WTC11 (cell line): ENCODE results near the gene RNF25. TPM values are rescaled to one million over a fixed set of nuclear protein-coding genes. Genes with fewer than 3 reads are reported as not detected.

Source experiments
- ATAC-seq: fragments of 200-7000 bp; cut with Tn5 transposase; 2 replicates; pipeline ENCODE4 v1.10.0; 2021; ENCODE audit warnings: mild to moderate bottlenecking, moderate library complexity
- CTCF ChIA-PET: fragments of 300-600 bp; sonication (Branson Sonifier 250); formaldehyde crosslinking; loops from one replicate; lab custom pipeline; 2021; ENCODE audit warnings: antibody characterized with exemption; lab: Charles Lee
- POLR2A ChIA-PET: fragments of 350-600 bp; sonication (Branson Sonifier 250); formaldehyde crosslinking; loops from one replicate; lab custom pipeline; 2021; ENCODE audit warnings: antibody characterized with exemption; lab: Charles Lee
- DNase-seq: peaks from one replicate; pipeline ENCODE4 v3.0.0; 2021; ENCODE audit warnings: low spot score
- H3K27ac Mint-ChIP-seq: 2 replicates; pipeline ENCODE4 v1.8.0; 2021; ENCODE audit warnings: mixed read lengths
- H3K27me3 Mint-ChIP-seq: 2 replicates; pipeline ENCODE4 v1.8.0; 2021; ENCODE audit warnings: low read depth, mild to moderate bottlenecking, moderate library complexity, mixed read lengths
- H3K36me3 Mint-ChIP-seq: 2 replicates; pipeline ENCODE4 v1.8.0; 2021; ENCODE audit warnings: mixed read lengths
- H3K4me1 Mint-ChIP-seq: 2 replicates; pipeline ENCODE4 v1.8.0; 2022; ENCODE audit warnings: mixed read lengths
- H3K4me3 Mint-ChIP-seq: 2 replicates; pipeline ENCODE4 v1.8.0; 2021; ENCODE audit warnings: mild to moderate bottlenecking, moderate library complexity, mixed read lengths
- H3K9me3 Mint-ChIP-seq: 2 replicates; pipeline ENCODE4 v1.8.0; 2021; ENCODE audit warnings: mixed read lengths
- ATF1 ChIP-seq: sonication (generic); formaldehyde crosslinking; IDR thresholded peaks from 2 replicates; pipeline ENCODE4 v1.8.1; 2023; ENCODE audit warnings: mild to moderate bottlenecking, moderate library complexity, missing genetic modification reagents
- CREB1 ChIP-seq: sonication (generic); formaldehyde crosslinking; IDR thresholded peaks from 2 replicates; pipeline ENCODE4 v1.8.0; 2023; ENCODE audit warnings: mild to moderate bottlenecking, missing genetic modification reagents
- ESRRA ChIP-seq: sonication (generic); formaldehyde crosslinking; IDR thresholded peaks from 2 replicates; pipeline ENCODE4 v1.8.1; 2022; ENCODE audit warnings: mild to moderate bottlenecking, missing genetic modification reagents, borderline replicate concordance
- JAZF1 ChIP-seq: fragments of 250-450 bp; sonication (Bioruptor Pico); IDR thresholded peaks from 2 replicates; pipeline ENCODE4 v1.9.0; 2021; ENCODE audit warnings: moderate library complexity, mild to moderate bottlenecking, inconsistent platforms
- NFATC4 ChIP-seq: fragments of 250-450 bp; sonication (Bioruptor Pico); IDR thresholded peaks from 2 replicates; pipeline ENCODE4 v1.9.0; 2021; ENCODE audit warnings: mild to moderate bottlenecking
- NFYB ChIP-seq: sonication (generic); formaldehyde crosslinking; conservative IDR thresholded peaks from 2 replicates; pipeline ENCODE4 v1.8.0; 2022; ENCODE audit warnings: low read depth, missing genetic modification reagents
- OVOL2 ChIP-seq: fragments of 250-450 bp; sonication (Bioruptor Pico); IDR thresholded peaks from 2 replicates; pipeline ENCODE4 v1.9.0; 2021; ENCODE audit warnings: mild to moderate bottlenecking, borderline replicate concordance
- SMAD4 ChIP-seq: sonication (generic); formaldehyde crosslinking; IDR thresholded peaks from 2 replicates; pipeline ENCODE4 v1.8.0; 2022; ENCODE audit warnings: mild to moderate bottlenecking, missing genetic modification reagents
- TCF7 ChIP-seq: sonication (generic); formaldehyde crosslinking; IDR thresholded peaks from 2 replicates; pipeline ENCODE4 v1.8.0; 2022; ENCODE audit warnings: mild to moderate bottlenecking, low read depth, missing genetic modification reagents, moderate library complexity
- TEAD1 ChIP-seq: sonication (generic); formaldehyde crosslinking; IDR thresholded peaks from 2 replicates; pipeline ENCODE4 v1.8.0; 2022; ENCODE audit warnings: mild to moderate bottlenecking, missing genetic modification reagents
- ZNF121 ChIP-seq: sonication (generic); formaldehyde crosslinking; IDR thresholded peaks from 2 replicates; pipeline ENCODE4 v1.8.0; 2023; ENCODE audit warnings: missing genetic modification reagents
- ZNF423 ChIP-seq: fragments of 250-450 bp; sonication (Bioruptor Pico); IDR thresholded peaks from 2 replicates; pipeline ENCODE4 v2.1.2; 2022; ENCODE audit warnings: mild to moderate bottlenecking, moderate library complexity
- total RNA-seq: library from RNA; stranded (reverse); gene quantifications from 3 replicates; pipeline ENCODE4 v1.2.3, GENCODE V29; 2021
- TF ChIP-seq, protein P1 (sequence below): fragments of 250-450 bp; sonication (Bioruptor Pico); IDR thresholded peaks from 2 replicates; pipeline ENCODE4 v1.9.0; 2021; ENCODE audit warnings: mild to moderate bottlenecking, borderline replicate concordance
- TF ChIP-seq, protein P2 (sequence below): sonication (generic); formaldehyde crosslinking; IDR thresholded peaks from 2 replicates; pipeline ENCODE4 v1.8.1; 2022; ENCODE audit warnings: low read depth, missing genetic modification reagents, borderline replicate concordance
- TF ChIP-seq, protein P3 (sequence below): sonication (generic); formaldehyde crosslinking; IDR thresholded peaks from 2 replicates; pipeline ENCODE4 v1.8.1; 2023; ENCODE audit warnings: mild to moderate bottlenecking, missing genetic modification reagents, moderate library complexity
- TF ChIP-seq, protein P4 (sequence below): sonication (generic); formaldehyde crosslinking; IDR thresholded peaks from 2 replicates; pipeline ENCODE4 v1.8.0; 2022; ENCODE audit warnings: mild to moderate bottlenecking, missing genetic modification reagents
- TF ChIP-seq, protein P5 (sequence below): sonication (generic); formaldehyde crosslinking; IDR thresholded peaks from 2 replicates; pipeline ENCODE4 v1.8.0; 2023; ENCODE audit warnings: missing genetic modification reagents
- TF ChIP-seq, protein P6 (sequence below): sonication (generic); formaldehyde crosslinking; IDR thresholded peaks from 2 replicates; pipeline ENCODE4 v1.8.0; 2023; ENCODE audit warnings: missing genetic modification reagents, mild to moderate bottlenecking, borderline replicate concordance
- TF ChIP-seq, protein P7 (sequence below): sonication (generic); formaldehyde crosslinking; IDR thresholded peaks from 2 replicates; pipeline ENCODE4 v1.8.1; 2022; ENCODE audit warnings: missing genetic modification reagents, borderline replicate concordance

RNF25 gene
- total RNA-seq, 1 experiment from 2014 or later = 23.9 TPM

DNA sequence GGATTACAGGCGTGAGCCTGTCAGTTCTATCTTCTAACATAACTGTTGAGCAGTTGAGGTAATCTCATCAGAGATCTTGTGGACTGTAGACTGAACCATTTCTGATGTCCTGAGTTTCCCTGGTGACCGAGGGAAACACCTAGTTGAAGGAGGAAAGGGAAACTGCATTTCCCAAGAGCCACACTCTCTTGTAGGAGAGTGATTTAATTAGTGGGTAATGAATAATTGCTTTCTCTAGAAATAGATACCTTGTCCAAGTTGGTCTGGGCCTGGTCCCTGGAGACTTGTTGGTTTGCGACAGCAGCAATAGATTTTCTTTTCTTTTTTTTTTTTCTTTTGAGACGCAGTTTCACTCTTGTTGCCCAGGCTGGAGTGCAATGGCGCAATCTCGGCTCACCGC is 46.3 kb upstream of the RNF25 start:
- no peaks in the 10 kb centered on the region for H3K9me3 Mint-ChIP-seq
- CTCF ChIA-PET = interaction anchor here (0.8 to 1.0 kb wide), 2 partner anchors 129 to 262 kb away, joined by 3 read pairs; no protein-coding TSS in a partner anchor
- no peak for ATAC-seq
- TF ChIP-seq TEAD1 = no peak
- TF ChIP-seq, protein P1, sequence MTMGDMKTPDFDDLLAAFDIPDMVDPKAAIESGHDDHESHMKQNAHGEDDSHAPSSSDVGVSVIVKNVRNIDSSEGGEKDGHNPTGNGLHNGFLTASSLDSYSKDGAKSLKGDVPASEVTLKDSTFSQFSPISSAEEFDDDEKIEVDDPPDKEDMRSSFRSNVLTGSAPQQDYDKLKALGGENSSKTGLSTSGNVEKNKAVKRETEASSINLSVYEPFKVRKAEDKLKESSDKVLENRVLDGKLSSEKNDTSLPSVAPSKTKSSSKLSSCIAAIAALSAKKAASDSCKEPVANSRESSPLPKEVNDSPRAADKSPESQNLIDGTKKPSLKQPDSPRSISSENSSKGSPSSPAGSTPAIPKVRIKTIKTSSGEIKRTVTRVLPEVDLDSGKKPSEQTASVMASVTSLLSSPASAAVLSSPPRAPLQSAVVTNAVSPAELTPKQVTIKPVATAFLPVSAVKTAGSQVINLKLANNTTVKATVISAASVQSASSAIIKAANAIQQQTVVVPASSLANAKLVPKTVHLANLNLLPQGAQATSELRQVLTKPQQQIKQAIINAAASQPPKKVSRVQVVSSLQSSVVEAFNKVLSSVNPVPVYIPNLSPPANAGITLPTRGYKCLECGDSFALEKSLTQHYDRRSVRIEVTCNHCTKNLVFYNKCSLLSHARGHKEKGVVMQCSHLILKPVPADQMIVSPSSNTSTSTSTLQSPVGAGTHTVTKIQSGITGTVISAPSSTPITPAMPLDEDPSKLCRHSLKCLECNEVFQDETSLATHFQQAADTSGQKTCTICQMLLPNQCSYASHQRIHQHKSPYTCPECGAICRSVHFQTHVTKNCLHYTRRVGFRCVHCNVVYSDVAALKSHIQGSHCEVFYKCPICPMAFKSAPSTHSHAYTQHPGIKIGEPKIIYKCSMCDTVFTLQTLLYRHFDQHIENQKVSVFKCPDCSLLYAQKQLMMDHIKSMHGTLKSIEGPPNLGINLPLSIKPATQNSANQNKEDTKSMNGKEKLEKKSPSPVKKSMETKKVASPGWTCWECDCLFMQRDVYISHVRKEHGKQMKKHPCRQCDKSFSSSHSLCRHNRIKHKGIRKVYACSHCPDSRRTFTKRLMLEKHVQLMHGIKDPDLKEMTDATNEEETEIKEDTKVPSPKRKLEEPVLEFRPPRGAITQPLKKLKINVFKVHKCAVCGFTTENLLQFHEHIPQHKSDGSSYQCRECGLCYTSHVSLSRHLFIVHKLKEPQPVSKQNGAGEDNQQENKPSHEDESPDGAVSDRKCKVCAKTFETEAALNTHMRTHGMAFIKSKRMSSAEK = no peak
- TF ChIP-seq, protein P2, sequence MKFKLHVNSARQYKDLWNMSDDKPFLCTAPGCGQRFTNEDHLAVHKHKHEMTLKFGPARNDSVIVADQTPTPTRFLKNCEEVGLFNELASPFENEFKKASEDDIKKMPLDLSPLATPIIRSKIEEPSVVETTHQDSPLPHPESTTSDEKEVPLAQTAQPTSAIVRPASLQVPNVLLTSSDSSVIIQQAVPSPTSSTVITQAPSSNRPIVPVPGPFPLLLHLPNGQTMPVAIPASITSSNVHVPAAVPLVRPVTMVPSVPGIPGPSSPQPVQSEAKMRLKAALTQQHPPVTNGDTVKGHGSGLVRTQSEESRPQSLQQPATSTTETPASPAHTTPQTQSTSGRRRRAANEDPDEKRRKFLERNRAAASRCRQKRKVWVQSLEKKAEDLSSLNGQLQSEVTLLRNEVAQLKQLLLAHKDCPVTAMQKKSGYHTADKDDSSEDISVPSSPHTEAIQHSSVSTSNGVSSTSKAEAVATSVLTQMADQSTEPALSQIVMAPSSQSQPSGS = no peak
- peaks cover 44% of the 10 kb centered on the region for H3K4me1 Mint-ChIP-seq
- no peak for DNase-seq
- POLR2A ChIA-PET = no interaction called here
- peaks cover 15% of the 10 kb centered on the region for H3K36me3 Mint-ChIP-seq
- H3K27me3 Mint-ChIP-seq = no peaks in the 10 kb centered on the region; the same call in 1 of the 2 replicates
- no peak overlapping the region for H3K27ac Mint-ChIP-seq
- no peak overlapping the region for H3K4me3 Mint-ChIP-seq

DNA sequence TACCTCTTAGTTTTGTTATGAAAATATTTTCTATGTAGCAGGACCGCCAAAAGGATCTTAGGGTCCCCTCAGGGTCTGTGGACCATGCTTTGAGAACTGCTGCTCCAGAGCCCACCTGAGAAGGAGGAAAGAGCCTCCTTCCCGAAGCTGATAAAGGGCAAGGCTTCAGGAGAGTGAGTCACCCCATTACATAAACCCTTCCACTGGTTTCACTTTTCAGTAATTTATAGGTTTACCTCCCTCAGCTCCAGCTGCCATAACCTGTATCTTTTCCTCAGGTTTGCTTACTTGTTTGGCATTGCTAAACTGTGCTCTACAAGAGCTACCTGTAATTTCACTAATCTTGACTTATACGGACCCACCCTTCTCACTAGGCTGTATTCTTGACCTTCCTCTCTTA is 45.5 kb upstream of the RNF25 start:
- DNase-seq (no peak), ATAC-seq (no peak)
- Mint-ChIP-seq H3K36me3 (peaks cover 15% of the 10 kb centered on the region), H3K9me3 (no peaks in the 10 kb centered on the region), H3K4me3 (no peak overlapping the region), H3K27me3 (no peaks in the 10 kb centered on the region; the same call in 1 of the 2 replicates), H3K4me1 (peaks cover 36% of the 10 kb centered on the region), H3K27ac (peak overlapping the region; percentile 62; the same call in 1 of the 2 replicates)
- ChIA-PET CTCF (interaction anchor here (1.0 kb wide), 1 partner anchor 263 kb away, joined by 3 read pairs; no protein-coding TSS in a partner anchor), POLR2A (no interaction called here)
- TF ChIP-seq, protein P3, sequence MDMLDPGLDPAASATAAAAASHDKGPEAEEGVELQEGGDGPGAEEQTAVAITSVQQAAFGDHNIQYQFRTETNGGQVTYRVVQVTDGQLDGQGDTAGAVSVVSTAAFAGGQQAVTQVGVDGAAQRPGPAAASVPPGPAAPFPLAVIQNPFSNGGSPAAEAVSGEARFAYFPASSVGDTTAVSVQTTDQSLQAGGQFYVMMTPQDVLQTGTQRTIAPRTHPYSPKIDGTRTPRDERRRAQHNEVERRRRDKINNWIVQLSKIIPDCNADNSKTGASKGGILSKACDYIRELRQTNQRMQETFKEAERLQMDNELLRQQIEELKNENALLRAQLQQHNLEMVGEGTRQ (CRISPR knock-in tag) = no peak
- no peak for TF ChIP-seq ZNF423 (CRISPR knock-in tag)
- TF ChIP-seq, protein P4, sequence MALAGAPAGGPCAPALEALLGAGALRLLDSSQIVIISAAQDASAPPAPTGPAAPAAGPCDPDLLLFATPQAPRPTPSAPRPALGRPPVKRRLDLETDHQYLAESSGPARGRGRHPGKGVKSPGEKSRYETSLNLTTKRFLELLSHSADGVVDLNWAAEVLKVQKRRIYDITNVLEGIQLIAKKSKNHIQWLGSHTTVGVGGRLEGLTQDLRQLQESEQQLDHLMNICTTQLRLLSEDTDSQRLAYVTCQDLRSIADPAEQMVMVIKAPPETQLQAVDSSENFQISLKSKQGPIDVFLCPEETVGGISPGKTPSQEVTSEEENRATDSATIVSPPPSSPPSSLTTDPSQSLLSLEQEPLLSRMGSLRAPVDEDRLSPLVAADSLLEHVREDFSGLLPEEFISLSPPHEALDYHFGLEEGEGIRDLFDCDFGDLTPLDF (CRISPR knock-in tag) = no peak
- TF ChIP-seq, protein P5, sequence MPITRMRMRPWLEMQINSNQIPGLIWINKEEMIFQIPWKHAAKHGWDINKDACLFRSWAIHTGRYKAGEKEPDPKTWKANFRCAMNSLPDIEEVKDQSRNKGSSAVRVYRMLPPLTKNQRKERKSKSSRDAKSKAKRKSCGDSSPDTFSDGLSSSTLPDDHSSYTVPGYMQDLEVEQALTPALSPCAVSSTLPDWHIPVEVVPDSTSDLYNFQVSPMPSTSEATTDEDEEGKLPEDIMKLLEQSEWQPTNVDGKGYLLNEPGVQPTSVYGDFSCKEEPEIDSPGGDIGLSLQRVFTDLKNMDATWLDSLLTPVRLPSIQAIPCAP = no peak
- no peak for TF ChIP-seq ATF1 (CRISPR knock-in tag)
- no peak for TF ChIP-seq CREB1 (CRISPR knock-in tag)
- no peak for TF ChIP-seq JAZF1
- no peak for TF ChIP-seq ESRRA (CRISPR knock-in tag)
- TF ChIP-seq TCF7 = no peak
- TF ChIP-seq OVOL2 = no peak
- TF ChIP-seq ZNF121 = no peak
- TF ChIP-seq, protein P6, sequence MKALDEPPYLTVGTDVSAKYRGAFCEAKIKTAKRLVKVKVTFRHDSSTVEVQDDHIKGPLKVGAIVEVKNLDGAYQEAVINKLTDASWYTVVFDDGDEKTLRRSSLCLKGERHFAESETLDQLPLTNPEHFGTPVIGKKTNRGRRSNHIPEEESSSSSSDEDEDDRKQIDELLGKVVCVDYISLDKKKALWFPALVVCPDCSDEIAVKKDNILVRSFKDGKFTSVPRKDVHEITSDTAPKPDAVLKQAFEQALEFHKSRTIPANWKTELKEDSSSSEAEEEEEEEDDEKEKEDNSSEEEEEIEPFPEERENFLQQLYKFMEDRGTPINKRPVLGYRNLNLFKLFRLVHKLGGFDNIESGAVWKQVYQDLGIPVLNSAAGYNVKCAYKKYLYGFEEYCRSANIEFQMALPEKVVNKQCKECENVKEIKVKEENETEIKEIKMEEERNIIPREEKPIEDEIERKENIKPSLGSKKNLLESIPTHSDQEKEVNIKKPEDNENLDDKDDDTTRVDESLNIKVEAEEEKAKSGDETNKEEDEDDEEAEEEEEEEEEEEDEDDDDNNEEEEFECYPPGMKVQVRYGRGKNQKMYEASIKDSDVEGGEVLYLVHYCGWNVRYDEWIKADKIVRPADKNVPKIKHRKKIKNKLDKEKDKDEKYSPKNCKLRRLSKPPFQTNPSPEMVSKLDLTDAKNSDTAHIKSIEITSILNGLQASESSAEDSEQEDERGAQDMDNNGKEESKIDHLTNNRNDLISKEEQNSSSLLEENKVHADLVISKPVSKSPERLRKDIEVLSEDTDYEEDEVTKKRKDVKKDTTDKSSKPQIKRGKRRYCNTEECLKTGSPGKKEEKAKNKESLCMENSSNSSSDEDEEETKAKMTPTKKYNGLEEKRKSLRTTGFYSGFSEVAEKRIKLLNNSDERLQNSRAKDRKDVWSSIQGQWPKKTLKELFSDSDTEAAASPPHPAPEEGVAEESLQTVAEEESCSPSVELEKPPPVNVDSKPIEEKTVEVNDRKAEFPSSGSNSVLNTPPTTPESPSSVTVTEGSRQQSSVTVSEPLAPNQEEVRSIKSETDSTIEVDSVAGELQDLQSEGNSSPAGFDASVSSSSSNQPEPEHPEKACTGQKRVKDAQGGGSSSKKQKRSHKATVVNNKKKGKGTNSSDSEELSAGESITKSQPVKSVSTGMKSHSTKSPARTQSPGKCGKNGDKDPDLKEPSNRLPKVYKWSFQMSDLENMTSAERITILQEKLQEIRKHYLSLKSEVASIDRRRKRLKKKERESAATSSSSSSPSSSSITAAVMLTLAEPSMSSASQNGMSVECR (CRISPR knock-in tag) = no peak
- no peak for TF ChIP-seq TEAD1
- no peak for TF ChIP-seq SMAD4 (CRISPR knock-in tag)
- no peak for TF ChIP-seq NFATC4
- TF ChIP-seq NFYB (CRISPR knock-in tag) = no peak
- TF ChIP-seq, protein P7, sequence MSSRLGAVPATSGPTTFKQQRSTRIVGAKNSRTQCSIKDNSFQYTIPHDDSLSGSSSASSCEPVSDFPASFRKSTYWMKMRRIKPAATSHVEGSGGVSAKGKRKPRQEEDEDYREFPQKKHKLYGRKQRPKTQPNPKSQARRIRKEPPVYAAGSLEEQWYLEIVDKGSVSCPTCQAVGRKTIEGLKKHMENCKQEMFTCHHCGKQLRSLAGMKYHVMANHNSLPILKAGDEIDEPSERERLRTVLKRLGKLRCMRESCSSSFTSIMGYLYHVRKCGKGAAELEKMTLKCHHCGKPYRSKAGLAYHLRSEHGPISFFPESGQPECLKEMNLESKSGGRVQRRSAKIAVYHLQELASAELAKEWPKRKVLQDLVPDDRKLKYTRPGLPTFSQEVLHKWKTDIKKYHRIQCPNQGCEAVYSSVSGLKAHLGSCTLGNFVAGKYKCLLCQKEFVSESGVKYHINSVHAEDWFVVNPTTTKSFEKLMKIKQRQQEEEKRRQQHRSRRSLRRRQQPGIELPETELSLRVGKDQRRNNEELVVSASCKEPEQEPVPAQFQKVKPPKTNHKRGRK = no peak
